GM04504 (cell line): Measurements from ENCODE around the gene GTF2IRD2.
"Not testable (repeated sequence)": the region's sequence is repeated elsewhere in the genome, so short reads cannot be mapped to it uniquely, and the experiment has no call there.

ENCODE experiments used
- DNase-seq: peaks from one replicate; pipeline ENCODE4 v3.0.0-alpha.2; 2012; ENCODE audit warnings: low read depth

The GTF2IRD2 gene

DNA sequence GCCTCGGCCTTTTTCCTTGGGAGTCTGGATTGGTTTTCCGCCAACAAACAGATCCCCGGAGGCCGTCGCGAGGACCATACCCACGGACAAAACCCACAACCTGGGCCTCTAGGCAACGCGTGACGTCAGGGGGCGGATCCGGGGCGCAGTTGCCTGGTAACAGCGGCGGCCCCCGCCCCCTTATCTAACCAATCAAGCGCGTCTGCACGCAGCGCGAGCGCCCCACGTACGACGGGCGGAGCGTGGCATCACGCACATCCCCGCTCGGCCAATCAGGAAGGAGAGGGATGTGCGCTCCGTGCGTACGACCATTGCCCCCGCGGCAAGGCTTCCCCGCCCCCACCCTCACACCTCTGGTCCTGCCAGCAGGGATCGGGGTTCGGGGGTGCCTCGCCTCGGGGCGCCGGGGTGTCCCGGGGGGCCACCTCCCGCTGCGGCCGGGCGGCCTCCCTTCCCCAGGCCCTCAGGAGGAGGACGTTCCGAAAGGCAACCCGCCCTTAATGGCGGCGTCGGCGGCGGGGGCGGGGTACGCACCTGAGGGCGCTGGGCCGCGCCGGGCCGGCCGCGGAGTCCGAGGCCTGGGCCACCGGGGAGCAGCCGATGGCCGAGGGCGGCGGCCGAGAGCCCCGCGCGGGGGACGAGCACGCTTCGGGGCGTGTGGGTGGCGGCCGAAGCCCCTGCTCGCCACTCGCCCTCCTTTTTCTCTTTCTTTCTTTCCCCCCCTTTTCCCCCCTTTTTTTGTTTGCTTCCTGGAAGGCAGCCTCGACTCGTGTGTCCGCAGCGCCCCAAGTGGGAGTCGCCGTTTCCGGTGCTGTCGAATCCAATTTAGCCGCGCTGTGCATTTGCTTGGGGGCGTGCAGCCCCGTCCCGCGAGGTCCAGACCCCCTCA lies at the start of gene GTF2IRD2:
Gene GTF2IRD2, minus strand, starts transcription at position 773 of the 889 bp plus-strand sequence. CDS start 15,227 bp downstream, outside the sequence.
- DNase-seq: not testable (repeated sequence)

DNA sequence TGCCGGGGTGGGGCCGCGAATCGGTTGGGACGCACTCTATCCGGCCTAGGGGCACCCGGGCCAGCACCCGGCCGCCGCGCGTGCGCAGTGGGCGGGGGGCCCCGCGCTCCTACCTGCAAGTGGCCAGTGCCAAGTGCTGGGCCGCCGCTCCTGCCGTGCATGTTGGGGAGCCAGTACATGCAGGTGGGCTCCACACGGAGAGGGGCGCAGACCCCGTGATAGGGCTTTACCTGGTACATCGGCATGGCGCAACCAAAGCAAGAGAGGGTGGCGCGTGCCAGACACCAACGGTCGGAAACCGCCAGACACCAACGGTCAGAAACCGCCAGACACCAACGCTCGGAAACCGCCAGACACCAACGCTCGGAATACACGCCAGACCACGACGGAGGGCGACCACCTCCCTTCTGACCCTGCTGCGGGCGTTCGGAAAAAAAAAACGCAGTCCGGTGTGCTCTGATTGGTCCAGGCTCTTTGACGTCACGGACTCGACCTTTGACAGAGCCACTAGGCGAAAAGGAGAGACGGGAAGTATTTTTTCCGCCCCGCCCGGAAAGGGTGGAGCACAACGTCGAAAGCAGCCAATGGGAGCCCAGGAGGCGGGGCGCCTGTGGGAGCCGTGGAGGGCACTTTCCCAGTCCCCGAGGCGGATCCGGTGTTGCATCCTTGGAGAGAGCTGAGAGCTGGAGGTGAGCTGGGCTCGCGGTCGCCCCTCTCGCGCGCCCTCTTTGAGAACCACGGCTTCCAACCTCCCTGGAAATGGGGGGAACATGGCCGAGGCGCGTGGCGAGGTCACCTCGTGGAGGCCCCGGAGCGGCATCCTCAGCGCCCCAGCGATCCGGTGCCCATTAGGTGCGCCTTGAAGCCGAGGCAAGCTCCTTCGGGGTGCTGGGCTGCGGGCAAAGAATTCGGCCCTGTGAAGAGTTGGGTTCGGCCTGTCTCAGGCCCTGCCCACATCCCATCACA lies 39.0 kb upstream of the GTF2IRD2 start:
- peak; percentile 47 for DNase-seq

DNA sequence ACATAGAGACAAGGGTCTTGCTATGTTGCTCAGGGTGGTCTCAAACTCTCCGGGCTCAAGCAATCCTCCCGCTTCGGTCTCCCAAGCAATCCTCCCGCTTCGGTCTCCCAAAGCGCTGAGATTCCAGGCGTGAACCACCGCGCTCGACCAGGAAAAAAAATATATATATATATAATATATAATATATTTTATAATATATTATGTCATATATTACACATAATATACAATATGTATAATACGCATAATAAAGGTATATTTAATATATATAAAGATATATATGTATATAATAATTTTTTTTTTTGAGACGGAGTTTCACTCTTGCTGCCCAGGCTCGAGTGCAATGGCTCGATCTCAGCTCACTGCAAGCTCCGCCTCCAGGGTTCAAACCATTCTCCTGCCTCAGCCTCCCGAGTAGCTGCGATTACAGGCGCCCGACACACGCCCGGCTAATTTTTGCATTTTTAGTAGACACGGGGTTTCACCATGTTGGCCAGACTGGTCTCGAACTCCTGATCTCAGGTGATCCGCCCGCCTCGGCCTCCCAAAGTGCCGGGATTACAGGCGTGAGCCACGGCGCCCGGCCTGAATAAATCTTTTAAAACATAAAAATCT lies 38.2 kb upstream of the GTF2IRD2 start:
- not testable (repeated sequence) for DNase-seq

DNA sequence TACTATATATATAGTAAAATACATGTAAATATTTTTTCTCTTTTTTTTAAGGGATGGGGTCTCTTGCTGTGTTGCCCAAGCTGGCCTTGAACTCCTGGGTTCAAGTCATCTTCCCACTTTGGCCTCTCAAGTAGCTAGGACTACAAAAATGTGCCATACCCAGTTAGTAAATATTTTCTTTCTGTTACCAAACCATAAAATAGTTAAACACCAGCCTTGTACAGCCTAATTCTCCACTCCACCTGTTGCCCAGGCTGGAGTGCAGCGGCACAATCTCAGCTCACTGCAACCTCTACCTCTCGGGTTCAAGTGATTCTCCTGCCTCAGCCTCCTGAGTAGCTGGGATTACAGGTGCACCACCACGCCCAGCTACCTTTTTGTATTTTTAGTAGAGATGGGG lies 33.9 kb upstream of the GTF2IRD2 start:
- DNase-seq: not testable (repeated sequence)

DNA sequence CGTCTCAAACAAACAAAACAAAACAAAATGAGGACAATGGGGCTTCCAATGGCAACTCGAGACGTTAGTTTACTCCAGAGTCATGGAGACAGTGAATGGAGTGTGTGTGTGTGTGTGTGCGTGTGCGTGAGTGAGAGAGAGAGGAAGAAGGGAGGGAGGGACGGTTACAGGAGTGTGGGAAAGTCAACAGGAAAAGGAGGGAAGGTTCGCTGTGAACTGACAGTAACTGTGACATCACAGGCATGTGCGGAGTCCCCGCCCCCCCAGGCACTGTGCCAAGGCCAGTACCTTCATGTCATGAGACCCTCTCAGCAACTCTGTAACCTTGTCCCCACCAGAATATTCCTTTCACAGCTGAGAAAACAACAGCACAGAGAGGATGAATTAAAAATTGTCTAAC lies 30.7 kb upstream of the GTF2IRD2 start:
- DNase-seq: not testable (repeated sequence)

DNA sequence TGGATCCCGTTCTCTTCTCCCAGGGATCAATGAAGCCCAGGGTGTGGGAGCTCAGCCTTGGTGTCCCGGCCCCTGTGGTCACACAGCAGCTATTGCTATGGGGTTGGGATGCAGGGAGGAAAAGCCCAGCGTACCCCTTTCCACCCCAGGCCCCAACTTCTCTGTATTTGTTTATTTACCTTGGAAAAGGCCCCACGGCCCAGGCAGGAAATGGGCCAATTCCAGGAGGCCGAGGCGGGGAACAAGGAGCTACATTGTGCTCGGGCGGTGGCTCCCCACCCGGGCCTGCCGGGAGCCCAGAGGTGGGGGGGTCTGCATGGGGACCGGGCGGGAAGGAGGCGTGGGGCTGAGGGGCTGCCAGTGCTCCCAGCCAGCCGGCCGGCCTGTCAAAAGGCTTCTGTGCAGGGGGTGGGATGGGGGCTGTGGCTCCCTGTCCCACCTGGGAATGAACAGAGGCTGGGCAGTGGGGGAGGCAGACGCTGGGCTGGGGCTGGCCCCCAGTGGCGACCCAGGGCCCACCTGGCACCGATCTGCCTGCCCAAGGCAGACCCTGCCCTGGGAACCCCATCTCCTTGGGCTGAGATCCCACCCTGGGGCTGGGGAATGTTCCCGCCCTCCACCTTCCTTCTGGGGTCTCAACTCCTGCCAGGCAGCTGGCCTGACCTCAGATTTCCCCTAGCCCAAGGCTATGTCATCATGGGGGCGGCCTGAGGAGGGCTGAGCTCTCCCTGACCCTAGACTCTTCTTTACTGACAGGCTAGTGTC lies 23.5 kb upstream of the GTF2IRD2 start:
- DNase-seq: not testable (repeated sequence)

DNA sequence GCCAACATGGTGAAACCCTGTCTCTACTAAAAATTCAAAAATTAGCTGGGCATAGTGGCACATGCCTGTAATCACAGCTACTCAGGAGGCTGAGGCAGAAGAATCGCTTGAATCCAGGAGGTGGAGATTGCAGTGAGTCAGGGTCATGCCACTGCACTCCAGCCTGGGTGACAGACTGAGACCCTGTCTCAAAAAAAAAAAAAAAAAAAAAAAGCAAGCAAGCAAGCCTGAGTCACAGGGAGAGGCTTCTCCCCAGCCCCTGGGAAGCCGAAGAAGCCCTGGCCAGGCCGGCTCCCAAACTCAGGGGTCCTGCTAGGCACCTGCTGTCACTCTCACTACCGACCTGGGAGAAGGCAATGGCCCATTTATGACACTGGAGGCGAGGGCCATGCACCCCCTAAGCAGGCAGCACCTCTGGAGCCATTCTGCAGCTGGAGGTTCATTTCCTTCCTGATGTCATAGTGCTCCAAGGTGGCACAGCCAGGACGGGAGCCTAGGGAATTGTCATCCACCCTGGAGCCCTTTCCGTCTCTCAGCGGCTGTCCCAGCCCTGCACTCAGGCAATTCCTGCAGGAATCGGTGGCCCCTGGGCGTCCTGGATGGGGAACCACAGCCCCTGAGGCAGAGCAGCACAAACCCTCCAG lies 22.8 kb upstream of the GTF2IRD2 start:
- not testable (repeated sequence) for DNase-seq

DNA sequence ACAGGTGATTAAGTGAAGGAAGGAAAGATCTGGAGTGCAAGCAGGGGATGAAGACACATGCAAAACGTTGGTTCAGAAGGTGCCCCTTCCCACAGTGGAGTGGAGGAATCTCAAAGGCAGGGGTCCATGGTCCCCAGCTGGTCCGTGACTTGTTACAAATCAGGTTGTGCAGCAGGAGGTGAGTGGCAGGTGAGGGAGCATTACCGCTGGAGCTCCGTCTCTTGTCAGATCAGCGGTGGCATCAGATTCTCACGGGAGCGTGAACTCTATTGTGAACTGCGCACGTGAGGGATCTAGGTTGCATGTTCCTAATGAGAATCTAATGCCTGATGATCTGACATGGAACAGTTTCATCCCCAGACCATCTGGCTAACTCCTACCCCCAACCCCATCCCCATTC lies 21.1 kb upstream of the GTF2IRD2 start:
- DNase-seq: not testable (repeated sequence)

DNA sequence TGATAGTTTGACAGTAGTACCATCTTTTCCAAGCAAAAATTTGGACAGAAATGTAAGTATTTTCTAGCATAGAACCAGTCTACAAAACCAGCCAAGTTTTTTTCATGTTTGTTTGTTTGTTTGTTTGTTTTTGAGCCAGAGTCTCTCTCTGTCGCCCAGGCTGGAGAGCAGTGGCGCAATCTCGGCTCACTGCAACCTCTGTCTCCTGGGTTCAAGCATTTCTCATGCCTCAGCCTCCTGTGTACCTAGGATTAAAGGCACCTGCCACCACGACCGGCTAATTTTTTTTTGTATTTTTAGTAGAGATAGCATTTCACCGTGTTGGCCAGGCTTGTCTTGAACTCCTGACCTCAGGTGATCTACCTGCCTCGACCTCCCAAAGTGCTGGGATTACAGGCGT lies 14.4 kb upstream of the GTF2IRD2 start:
- not testable (repeated sequence) for DNase-seq

DNA sequence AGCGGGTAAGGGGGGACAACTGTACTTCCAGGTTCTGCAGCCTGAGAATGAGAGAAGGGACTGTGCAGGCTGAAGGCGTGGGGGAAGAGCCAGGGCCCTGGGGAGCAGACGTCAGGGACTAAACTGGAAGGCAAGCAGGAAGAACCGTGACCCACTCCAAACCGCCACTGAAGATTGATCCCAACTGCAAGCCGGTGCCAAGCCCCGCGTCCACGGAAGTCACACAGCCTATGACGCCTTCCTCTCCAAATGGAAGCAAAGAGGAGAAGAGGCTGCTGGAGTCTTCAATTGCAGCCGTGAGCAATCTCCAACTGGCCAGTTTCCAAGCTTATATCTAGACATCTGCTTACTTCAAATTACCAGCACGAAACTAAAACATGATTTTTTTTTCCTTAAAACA lies 1.6 kb downstream of the GTF2IRD2 start:
- DNase-seq: not testable (repeated sequence)

DNA sequence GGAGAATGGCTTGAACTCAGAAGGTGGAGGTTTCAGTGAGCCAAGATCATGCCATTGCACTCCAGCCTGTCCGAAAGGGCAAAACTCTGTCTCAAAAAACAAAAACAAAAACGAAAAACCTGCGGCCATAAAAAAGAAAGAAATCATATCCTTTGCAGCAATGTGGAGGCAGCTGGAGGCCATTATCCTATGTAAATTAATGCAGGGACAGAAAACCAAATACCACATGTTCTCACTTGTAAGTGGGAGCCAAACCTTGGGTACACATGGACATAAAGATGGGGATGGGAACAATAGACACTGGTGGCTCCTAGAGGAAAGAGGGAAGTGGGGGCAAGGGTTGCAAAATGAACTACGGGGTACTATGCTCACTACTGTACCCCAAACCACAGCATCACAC lies 21.0 kb downstream of the GTF2IRD2 start:
- DNase-seq: not testable (repeated sequence)

DNA sequence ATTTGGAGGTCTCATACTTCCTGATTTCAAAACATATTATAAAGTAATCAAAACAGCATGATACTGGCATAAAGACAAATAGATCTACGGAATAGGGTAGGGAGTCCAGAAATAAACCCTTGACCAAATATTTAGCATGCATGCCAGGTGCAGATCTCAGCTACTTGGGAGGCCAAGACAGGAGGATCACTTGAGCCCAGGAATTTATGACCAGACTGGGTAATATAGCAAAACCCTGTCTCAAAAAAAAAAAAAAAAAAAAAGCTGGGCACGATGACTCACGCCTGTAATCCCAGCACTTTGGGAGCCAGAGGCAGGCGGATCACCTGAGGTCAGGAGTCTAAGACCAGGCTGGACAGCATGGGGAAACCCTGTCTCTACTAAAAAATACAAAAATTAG lies 21.4 kb downstream of the GTF2IRD2 start:
- not testable (repeated sequence) for DNase-seq

DNA sequence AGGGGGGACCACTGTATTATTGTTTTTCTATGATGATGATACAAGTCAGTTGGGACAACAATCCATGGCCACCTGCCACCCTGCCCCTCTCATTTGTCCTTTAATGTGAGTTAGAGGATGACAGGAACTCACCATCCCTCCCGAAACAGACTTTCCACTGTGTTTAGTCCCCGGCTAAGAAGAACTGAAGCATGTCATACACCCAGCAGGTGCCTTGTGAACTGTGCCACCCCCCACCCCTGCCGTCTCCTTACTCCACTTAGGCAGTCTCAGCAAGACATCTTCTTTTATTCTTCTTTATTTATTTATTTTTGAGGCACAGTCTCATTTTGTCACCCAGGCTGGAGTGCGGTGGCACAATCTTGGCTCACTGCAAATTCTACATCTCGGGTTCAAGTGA lies 30.1 kb downstream of the GTF2IRD2 start:
- not testable (repeated sequence) for DNase-seq

DNA sequence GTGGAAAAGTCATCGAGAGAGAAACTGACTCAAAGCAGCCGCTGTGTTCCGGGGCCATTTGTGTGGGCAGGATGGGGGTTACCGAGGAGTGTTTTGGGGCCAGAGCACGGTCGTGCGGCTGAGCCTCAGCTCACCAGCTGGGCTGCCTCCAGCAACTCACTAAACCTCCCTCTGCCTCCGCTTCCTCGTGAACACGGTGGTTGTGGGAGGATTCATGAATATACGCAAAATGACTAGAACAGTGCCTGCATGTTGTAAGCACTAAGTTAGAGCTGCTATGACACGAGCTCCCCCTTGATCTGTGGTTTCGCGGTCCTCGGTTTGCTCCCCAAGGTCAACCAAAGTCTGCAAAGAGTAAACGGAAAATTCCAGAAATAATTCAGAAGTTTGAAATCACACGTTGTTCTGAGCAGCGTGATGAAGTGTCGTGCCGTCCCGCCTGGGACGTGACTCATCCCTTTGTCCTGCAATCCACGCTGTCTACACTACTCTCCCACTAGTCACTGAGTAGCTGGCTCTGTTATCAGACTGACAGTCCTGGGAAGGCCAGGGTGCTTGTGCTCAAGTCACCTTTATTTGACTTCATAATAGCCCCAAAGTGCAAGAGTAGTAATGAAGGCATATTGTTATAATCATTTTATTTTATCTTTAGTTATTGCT lies 31.1 kb downstream of the GTF2IRD2 start:
- DNase-seq: not testable (repeated sequence)

DNA sequence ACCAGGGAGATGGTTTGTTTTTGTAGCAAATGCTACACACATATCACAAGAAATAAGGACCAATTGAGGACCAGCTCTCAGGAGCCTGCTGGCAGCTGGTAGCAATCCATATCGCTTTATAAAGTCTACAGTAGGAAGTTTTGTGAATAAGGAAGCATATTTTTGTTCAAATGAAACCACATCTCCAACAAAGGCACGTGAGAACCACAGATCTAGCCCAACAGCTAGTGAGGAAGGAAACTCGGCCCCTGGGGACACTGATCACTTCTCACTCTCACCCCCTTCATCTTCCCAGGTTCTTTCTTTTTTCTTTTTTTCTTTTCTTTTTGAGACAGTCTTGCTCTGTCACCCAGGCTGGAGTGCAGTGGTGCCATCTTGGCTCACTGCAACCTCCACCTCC lies 35.5 kb downstream of the GTF2IRD2 start:
- not testable (repeated sequence) for DNase-seq

DNA sequence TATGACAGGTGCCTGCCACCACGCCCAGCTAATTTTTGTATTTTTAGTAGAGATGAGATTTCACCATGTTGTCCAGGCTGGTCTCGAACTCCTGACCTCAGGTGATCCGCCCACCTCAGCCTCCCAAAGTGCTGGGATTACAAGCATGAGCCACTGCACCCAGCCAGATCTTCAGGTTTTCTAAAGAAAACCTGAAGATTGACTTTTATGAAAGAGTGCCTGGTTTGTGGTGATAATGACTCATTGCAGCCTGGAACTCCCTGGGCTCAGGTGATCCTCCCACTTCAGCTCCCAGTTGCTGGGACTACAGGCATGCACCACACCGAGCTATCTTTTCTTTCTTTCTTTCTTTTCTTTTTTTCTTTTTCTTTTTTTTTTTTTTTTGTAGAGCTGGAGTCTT lies 52.8 kb downstream of the GTF2IRD2 start:
- DNase-seq: not testable (repeated sequence)

DNA sequence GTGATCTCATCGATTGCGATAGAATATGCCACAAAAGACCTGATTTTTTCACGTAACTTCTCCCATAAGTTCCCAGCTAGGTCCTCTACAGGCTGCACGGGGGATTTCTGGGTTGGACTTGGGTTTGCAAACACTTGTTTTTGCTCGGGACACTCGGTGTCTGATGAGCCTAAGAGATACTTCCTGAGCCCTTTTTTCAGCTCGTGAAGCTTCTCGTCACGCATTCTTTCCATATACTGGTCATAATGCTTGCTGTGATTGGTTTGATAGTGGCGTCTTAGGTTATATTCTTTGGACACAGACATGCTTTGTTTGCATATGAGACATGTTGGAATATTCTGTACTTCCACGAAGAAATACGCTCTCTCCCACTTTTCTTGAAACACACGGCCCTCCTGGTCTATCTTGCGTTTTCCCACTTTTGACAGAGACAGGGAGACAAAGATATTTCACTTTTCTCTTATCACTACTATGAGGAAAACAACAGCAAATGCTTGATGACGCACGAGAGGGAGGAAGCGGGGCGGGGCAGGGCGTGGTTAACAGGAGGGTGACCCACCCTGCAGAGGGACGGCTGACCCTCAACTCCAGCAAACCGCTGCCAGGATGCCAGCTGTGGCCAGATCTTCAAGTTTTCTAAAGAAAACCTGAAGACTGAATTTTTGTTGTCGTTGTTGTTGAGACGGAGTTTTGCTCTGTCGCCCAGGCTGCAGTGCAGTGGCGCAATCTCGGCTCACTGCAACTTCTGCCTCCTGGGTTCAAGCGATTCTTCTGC lies 53.4 kb downstream of the GTF2IRD2 start:
- not testable (repeated sequence) for DNase-seq

DNA sequence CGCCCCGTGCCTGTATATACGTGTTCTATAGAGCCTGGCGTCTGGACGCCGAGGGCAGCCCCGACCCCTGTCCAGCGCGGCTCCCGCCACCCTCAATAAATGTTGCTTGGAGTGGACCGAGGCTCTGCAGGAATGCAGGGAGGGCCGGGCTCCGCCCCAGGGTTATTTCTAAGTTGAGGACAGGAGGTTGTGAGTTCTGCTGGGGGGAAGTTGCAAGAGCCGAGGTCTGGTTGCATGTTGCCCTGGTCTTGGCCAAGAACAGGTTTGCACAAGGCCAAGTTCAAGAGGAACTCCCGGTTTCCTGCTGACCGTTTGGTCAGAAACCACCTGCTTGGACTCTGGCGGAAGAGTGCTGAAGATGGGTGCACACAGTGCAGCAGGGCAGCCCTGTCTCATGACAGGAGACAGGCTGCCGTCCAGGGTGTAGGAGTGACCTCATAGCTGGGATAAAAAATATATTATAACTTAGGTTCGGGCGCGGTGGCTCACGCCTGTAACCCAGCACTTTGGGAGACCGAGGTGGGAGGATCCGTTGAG lies 62.1 kb downstream of the GTF2IRD2 start:
- not testable (repeated sequence) for DNase-seq
